GM19455 (cell line): ENCODE measurements around the gene STPG1.
"Not testable (repeated sequence)": the region's sequence is repeated elsewhere in the genome, so short reads cannot be mapped to it uniquely, and the experiment has no call there.

Source experiments
- ATAC-seq: cut with Tn5 transposase; IDR thresholded peaks from one replicate; pipeline ENCODE4 v1.9.1; 2021; ENCODE audit not compliant: unreplicated experiment

The STPG1 gene

GRCh38 chr1:24413350-24414163 lies at the start of gene STPG1:
TSS of gene STPG1 (minus strand) at chr1:24413782. CDS start at chr1:24401388, 12,394 bp downstream.
- ATAC-seq, result peak; percentile 45

GRCh38 chr1:24462128-24462527 lies 48.5 kb upstream of the STPG1 start:
- ATAC-seq, result not testable (repeated sequence)

- no peak for ATAC-seq
These were observed 46.1 kb upstream of the STPG1 start for GRCh38 chr1:24459551-24460266.

GRCh38 chr1:24457866-24458265 lies 44.3 kb upstream of the STPG1 start:
- ATAC-seq, result no peak

- no peak for ATAC-seq
These were observed 41.7 kb upstream of the STPG1 start for GRCh38 chr1:24455272-24455671.

GRCh38 chr1:24454673-24455072 lies 41.1 kb upstream of the STPG1 start:
- no peak for ATAC-seq

- no peak for ATAC-seq
These were observed 39.4 kb upstream of the STPG1 start for GRCh38 chr1:24452922-24453485.

- no peak for ATAC-seq
These were observed 38.2 kb upstream of the STPG1 start for GRCh38 chr1:24451746-24452145.

GRCh38 chr1:24450857-24451397 lies 37.3 kb upstream of the STPG1 start:
- no peak for ATAC-seq

GRCh38 chr1:24450316-24450715 lies 36.7 kb upstream of the STPG1 start:
- no peak for ATAC-seq

GRCh38 chr1:24446446-24446845 lies 32.9 kb upstream of the STPG1 start:
- ATAC-seq, result not testable (repeated sequence)

- no peak for ATAC-seq
These were observed 29.7 kb upstream of the STPG1 start for GRCh38 chr1:24443241-24443656.

- no peak for ATAC-seq
These were observed 29.2 kb upstream of the STPG1 start for GRCh38 chr1:24442764-24443163.

- no peak for ATAC-seq
These were observed 28.6 kb upstream of the STPG1 start for GRCh38 chr1:24441996-24442668.

GRCh38 chr1:24441480-24441879 lies 27.9 kb upstream of the STPG1 start:
- ATAC-seq, result no peak

- no peak for ATAC-seq
These were observed 26.9 kb upstream of the STPG1 start for GRCh38 chr1:24440436-24440835.

- no peak for ATAC-seq
These were observed 24.9 kb upstream of the STPG1 start for GRCh38 chr1:24438423-24438901.

- ATAC-seq, result no peak
These were observed 24.2 kb upstream of the STPG1 start for GRCh38 chr1:24437631-24438396.

GRCh38 chr1:24435782-24436365 lies 22.3 kb upstream of the STPG1 start:
- ATAC-seq, result no peak

- ATAC-seq, result no peak
These were observed 13.9 kb upstream of the STPG1 start for GRCh38 chr1:24427545-24427862.
